Spleen (tissue), 7 donors: ENCODE measurements around the gene JAKMIP1.

Experiments used
- POLR2AphosphoS5 ChIP-seq, 3 donors: sonication (generic); formaldehyde crosslinking; IDR thresholded peaks; one replicate each; pipeline ENCODE4 v1.5.1; 2017; ENCODE audit warnings: antibody characterized with exemption in 3 of 3
- TF ChIP-seq, protein P1 (sequence below), 11 experiments: fragments of 200-600 bp in 7 of 11; fragments of 450-650 bp in 4 of 11; sonication (generic) in 4 of 11; IDR thresholded peaks in 8 of 11; conservative IDR thresholded peaks in 3 of 11; 1 replicate in 7 of 11; 2 replicates in 4 of 11; pipeline versions ENCODE4 v1.4.0 to v1.8.0; 2016 to 2021; ENCODE audit warnings: antibody characterized with exemption in 11 of 11, inconsistent platforms in 4 of 11, mild to moderate bottlenecking in 1 of 11
- donor health status: DM: no; HTN: no; CAD: no; lungs with moderate emphysema.
- donor health status: DM: no; HTN: no; CAD: no.
- donor health status: DM: no; HTN: no; CAD: no.

DNA sequence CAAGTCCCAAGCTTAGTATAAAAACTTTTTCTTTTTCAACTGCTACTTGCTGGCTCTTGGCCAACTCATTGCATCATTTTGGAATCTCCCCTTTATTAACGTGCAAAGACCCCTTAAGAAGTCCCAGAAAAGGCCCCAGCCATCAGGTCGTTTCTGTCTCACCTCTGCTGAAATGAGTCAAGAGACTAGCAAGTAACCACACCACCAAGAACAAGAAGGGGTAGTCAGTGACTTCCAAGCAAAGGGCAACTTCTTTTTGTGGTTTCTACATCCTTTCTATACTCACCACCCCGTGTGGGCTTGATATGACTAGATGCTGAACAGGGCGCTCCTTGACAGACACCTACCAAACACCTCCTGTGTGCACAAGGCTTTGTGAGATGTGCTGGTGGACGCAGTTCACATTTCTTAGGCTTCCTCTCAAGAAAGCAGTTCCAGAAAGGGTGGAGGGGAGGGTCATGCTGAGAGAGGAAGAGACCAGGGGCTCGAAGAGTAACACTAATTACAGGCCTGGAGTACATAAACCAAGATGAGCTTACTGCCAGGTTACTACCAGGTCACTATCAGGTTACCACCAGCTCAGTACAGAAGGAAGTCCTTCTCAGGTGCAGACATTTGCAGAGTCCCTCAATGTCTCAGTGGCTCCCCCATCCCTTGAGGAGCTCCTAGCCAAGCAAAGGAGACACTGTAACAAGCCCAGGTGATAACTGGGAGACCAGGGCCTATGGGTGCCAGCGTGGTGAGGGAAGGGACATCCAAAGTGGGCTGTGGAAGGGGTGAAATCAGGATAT lies 19.3 kb downstream of the JAKMIP1 start:
- peak in 1 of 3 donors; percentile 70 for TF ChIP-seq POLR2AphosphoS5 (IDR thresholded peaks at IDR 0.05)
- TF ChIP-seq, protein P1, sequence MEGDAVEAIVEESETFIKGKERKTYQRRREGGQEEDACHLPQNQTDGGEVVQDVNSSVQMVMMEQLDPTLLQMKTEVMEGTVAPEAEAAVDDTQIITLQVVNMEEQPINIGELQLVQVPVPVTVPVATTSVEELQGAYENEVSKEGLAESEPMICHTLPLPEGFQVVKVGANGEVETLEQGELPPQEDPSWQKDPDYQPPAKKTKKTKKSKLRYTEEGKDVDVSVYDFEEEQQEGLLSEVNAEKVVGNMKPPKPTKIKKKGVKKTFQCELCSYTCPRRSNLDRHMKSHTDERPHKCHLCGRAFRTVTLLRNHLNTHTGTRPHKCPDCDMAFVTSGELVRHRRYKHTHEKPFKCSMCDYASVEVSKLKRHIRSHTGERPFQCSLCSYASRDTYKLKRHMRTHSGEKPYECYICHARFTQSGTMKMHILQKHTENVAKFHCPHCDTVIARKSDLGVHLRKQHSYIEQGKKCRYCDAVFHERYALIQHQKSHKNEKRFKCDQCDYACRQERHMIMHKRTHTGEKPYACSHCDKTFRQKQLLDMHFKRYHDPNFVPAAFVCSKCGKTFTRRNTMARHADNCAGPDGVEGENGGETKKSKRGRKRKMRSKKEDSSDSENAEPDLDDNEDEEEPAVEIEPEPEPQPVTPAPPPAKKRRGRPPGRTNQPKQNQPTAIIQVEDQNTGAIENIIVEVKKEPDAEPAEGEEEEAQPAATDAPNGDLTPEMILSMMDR (IDR thresholded peaks at IDR 0.05 in 8 of 11, conservative IDR thresholded peaks at IDR 0.05 in 3 of 11) = no peak
